Prostate gland (tissue), 2 donors: Measurements from ENCODE around the gene CUX1. TPM values are rescaled to one million over a fixed set of nuclear protein-coding genes. Genes with fewer than 3 reads are reported as not detected.
A peak's percentile ranks its signal among the peaks of the same experiment; 100 is the strongest.

Experiments
- DNase-seq: peaks from one replicate; pipeline ENCODE4 v3.0.0-alpha.2; 2019; ENCODE audit warnings: low spot score
- H3K27ac ChIP-seq, 2 donors: fragments of 200-600 bp; sonication (generic); 2 replicates each; pipeline ENCODE4 v1.5.1; 2017 to 2019
- H3K27me3 ChIP-seq: fragments of 200-600 bp; sonication (generic); replicated peaks from 2 replicates; pipeline ENCODE4 v1.5.1; 2019; ENCODE audit not compliant: insufficient read depth
- H3K36me3 ChIP-seq, 2 donors: fragments of 200-600 bp; sonication (generic); 1 replicate in 1 of 2; 2 replicates in 1 of 2; pipeline versions ENCODE4 v1.5.1 to v1.8.1; 2017 to 2019
- H3K4me1 ChIP-seq: fragments of 200-600 bp; sonication (generic); replicated peaks from 2 replicates; pipeline ENCODE4 v1.5.1; 2019
- H3K4me3 ChIP-seq, 2 donors: fragments of 200-600 bp; sonication (generic); 2 replicates each; pipeline ENCODE4 v1.5.1; 2017 to 2019
- H3K9me3 ChIP-seq: fragments of 200-600 bp; sonication (generic); 2 replicates; pipeline ENCODE4 v1.5.1; 2017
- CTCF ChIP-seq, 4 experiments: fragments of 200-600 bp in 2 of 4; fragments of 450-650 bp in 2 of 4; sonication (generic) in 2 of 4; IDR thresholded peaks; 1 replicate in 3 of 4; 2 replicates in 1 of 4; pipeline ENCODE4 v1.5.1; 2016 to 2019; ENCODE audit warnings: antibody characterized with exemption in 4 of 4, mild to moderate bottlenecking in 2 of 4, moderate library complexity in 2 of 4
- POLR2A ChIP-seq: fragments of 450-650 bp; IDR thresholded peaks from one replicate; pipeline ENCODE4 v1.6.1; 2016; ENCODE audit warnings: antibody characterized with exemption, mild to moderate bottlenecking
- POLR2AphosphoS5 ChIP-seq: sonication (generic); formaldehyde crosslinking; IDR thresholded peaks from one replicate; pipeline ENCODE4 v1.6.1; 2017; ENCODE audit warnings: antibody characterized with exemption
- WGBS: methylation state at CpG from one replicate; pipeline ENCODE4 v1.1.5; 2018; 5-methylcytosine and 5-hydroxymethylcytosine counted together
- intact Hi-C: fragments of 100-400 bp; cut with DNase I; formaldehyde crosslinking; loops from one replicate; pipeline ENCODE4 v1.14.2; 2022
- total RNA-seq, 2 donors: library from RNA; depleted of rRNA; stranded (reverse); fragments of >200 nt; gene quantifications; one replicate each; pipeline ENCODE4 v1.1.0, GENCODE V29; 2016

CUX1 gene
- total RNA-seq, 2 donors from 2014 or later = 96.3 to 99.2 TPM

- DNase-seq = peak; percentile 85
- TF ChIP-seq POLR2A (no peak), POLR2AphosphoS5 (peak; percentile 74), CTCF (IDR thresholded peaks at IDR 0.05) (no peak)
Observed at GRCh38 chr7:101941481-101942383, 124.3 kb downstream of the CUX1 start.

GRCh38 chr7:101942603-101943210 lies 125.3 kb downstream of the CUX1 start:
- Histone ChIP-seq H3K36me3 (no peaks in the 10 kb centered on the region), H3K4me1 (peaks cover 17% of the 10 kb centered on the region), H3K9me3 (no peaks in the 10 kb centered on the region), H3K27ac (peak overlapping the region; percentile 75 to 84), H3K27me3 (no peaks in the 10 kb centered on the region), H3K4me3 (no peak overlapping the region)
- 77% methylated on average over 13 of the region's 13 CpGs for WGBS
- peak; percentile 60 for DNase-seq
- intact Hi-C loops = loop anchor here (5.0 to 10.0 kb wide), 2 partner anchors 60 to 182 kb away; no protein-coding TSS in a partner anchor
- TF ChIP-seq POLR2AphosphoS5 = peak; percentile 13
- no peak for TF ChIP-seq CTCF (IDR thresholded peaks at IDR 0.05)
- no peak for TF ChIP-seq POLR2A

More at GRCh38 chr7:101941481-101942383, 124.3 kb downstream of the CUX1 start:
- H3K4me1 ChIP-seq = peaks cover 17% of the 10 kb centered on the region
- peak overlapping the region; percentile 75 to 84 for H3K27ac ChIP-seq
- no peaks in the 10 kb centered on the region for H3K36me3 ChIP-seq
- H3K4me3 ChIP-seq = no peak overlapping the region
- H3K9me3 ChIP-seq = no peaks in the 10 kb centered on the region
- 30% methylated on average over 12 of the region's 12 CpGs for WGBS
- intact Hi-C loops = loop anchor here (5.0 to 10.0 kb wide), 2 partner anchors 59 to 183 kb away; no protein-coding TSS in a partner anchor
- no peaks in the 10 kb centered on the region for H3K27me3 ChIP-seq

GRCh38 chr7:101943306-101943705 lies 125.9 kb downstream of the CUX1 start:
- Histone ChIP-seq H3K9me3 (no peaks in the 10 kb centered on the region), H3K36me3 (no peaks in the 10 kb centered on the region), H3K4me1 (peaks cover 17% of the 10 kb centered on the region), H3K4me3 (no peak overlapping the region), H3K27me3 (no peaks in the 10 kb centered on the region), H3K27ac (peak overlapping the region; percentile 75 to 84)
- 96% methylated on average over 15 of the region's 15 CpGs for WGBS
- intact Hi-C loops = loop anchor here (5.0 to 10.0 kb wide), 2 partner anchors 61 to 181 kb away; no protein-coding TSS in a partner anchor
- DNase-seq = no peak
- TF ChIP-seq POLR2AphosphoS5 = no peak
- no peak for TF ChIP-seq POLR2A
- TF ChIP-seq CTCF (IDR thresholded peaks at IDR 0.05) = no peak

- Histone ChIP-seq H3K27ac (no peak overlapping the region), H3K9me3 (no peaks in the 10 kb centered on the region)
- 73% methylated on average over 14 of the region's 14 CpGs for WGBS
Observed at GRCh38 chr7:101943889-101944600, 126.6 kb downstream of the CUX1 start.

More at GRCh38 chr7:101943889-101944600, 126.6 kb downstream of the CUX1 start:
- Histone ChIP-seq H3K4me3 (no peak overlapping the region), H3K27me3 (no peaks in the 10 kb centered on the region), H3K36me3 (no peaks in the 10 kb centered on the region), H3K4me1 (peaks cover 17% of the 10 kb centered on the region)
- no peak for DNase-seq
- TF ChIP-seq POLR2AphosphoS5 = no peak
- TF ChIP-seq POLR2A = no peak
- TF ChIP-seq CTCF (IDR thresholded peaks at IDR 0.05) = no peak
- intact Hi-C loops = loop anchor here (5.0 to 10.0 kb wide), 2 partner anchors 62 to 181 kb away; no protein-coding TSS in a partner anchor
